Parathyroid adenoma (tissue), 2 donors: ENCODE measurements around the gene SLC44A5.

Source experiments
- H2AFZ ChIP-seq: fragments of 300-600 bp; sonication (generic); one replicate; pipeline ENCODE4 v1.7.0; 2017; ENCODE audit warnings: antibody characterized with exemption, mild to moderate bottlenecking
- H3K27ac ChIP-seq: fragments of 300-600 bp; sonication (generic); one replicate; pipeline ENCODE4 v1.7.0; 2017
- H3K27me3 ChIP-seq: fragments of 300-600 bp; sonication (generic); one replicate; pipeline ENCODE4 v1.7.0; 2017; ENCODE audit warnings: low read length; ENCODE audit not compliant: control insufficient read depth, insufficient read depth
- H3K36me3 ChIP-seq: fragments of 300-600 bp; sonication (generic); one replicate; pipeline ENCODE4 v1.7.0; 2017; ENCODE audit warnings: low read length; ENCODE audit not compliant: control insufficient read depth, insufficient read depth
- H3K4me1 ChIP-seq: fragments of 300-600 bp; sonication (generic); one replicate; pipeline ENCODE4 v1.7.0; 2017; ENCODE audit warnings: control low read depth
- H3K4me2 ChIP-seq: fragments of 300-600 bp; sonication (generic); one replicate; pipeline ENCODE4 v1.7.0; 2017; ENCODE audit warnings: low read length
- H3K4me3 ChIP-seq: fragments of 300-600 bp; sonication (generic); one replicate; pipeline ENCODE4 v1.7.0; 2017; ENCODE audit warnings: low read depth, low read length
- H3K79me2 ChIP-seq: fragments of 300-600 bp; sonication (generic); one replicate; pipeline ENCODE4 v1.7.0; 2017; ENCODE audit warnings: control low read depth
- H3K9ac ChIP-seq: fragments of 300-600 bp; sonication (generic); one replicate; pipeline ENCODE4 v1.7.0; 2017; ENCODE audit warnings: mild to moderate bottlenecking
- H3K9me3 ChIP-seq: fragments of 300-600 bp; sonication (generic); one replicate; pipeline ENCODE4 v1.7.0; 2017; ENCODE audit warnings: low read length; ENCODE audit not compliant: control insufficient read depth
- TF ChIP-seq, protein P1 (sequence below): fragments of 300-600 bp; sonication (generic); IDR thresholded peaks from one replicate; pipeline ENCODE4 v1.7.0; 2017; ENCODE audit warnings: antibody characterized with exemption, mild to moderate bottlenecking
- donor health status: primary hyperparathyroidism.

The SLC44A5 gene

DNA sequence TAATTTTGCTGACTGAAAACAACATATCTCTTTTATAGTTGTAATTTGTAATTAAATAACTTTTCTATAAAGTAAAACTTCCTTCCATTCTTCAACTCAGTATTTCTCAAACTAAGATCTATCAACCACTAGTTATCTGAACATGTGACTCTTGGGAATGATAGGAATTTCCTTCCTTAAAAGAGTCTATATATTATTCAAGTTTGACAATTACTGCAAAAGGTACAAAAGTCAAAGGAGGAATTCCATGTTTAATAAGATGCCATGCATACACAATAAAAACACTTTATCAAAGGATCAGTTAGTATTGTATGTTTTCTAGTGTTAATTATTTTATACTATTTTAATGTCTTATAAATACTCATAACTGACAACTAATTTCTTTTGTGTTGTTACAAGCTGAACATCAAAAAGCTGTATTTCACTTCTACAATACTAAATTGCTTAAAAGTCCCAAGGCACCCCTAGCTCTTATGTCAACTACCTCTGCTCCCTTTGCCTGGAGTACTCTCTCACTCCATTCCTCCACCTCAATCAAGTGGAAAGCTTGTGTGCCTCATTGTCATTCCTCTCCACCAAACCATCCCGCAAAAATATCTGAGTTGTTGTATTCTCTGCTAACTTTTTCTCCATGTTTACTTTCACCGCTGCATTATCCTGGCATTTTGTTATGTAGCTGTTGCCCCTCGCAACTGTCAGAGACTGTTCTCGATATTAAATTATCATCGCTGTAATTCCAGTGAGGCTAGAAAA lies 67.9 kb downstream of the SLC44A5 start:
- no peaks in the 10 kb centered on the region for H3K9me3 ChIP-seq
- no peaks in the 10 kb centered on the region for H3K79me2 ChIP-seq
- no peaks in the 10 kb centered on the region for H3K4me1 ChIP-seq
- no peak overlapping the region for H3K4me2 ChIP-seq
- no peak overlapping the region for H3K9ac ChIP-seq
- H3K4me3 ChIP-seq = no peak overlapping the region
- TF ChIP-seq, protein P1, sequence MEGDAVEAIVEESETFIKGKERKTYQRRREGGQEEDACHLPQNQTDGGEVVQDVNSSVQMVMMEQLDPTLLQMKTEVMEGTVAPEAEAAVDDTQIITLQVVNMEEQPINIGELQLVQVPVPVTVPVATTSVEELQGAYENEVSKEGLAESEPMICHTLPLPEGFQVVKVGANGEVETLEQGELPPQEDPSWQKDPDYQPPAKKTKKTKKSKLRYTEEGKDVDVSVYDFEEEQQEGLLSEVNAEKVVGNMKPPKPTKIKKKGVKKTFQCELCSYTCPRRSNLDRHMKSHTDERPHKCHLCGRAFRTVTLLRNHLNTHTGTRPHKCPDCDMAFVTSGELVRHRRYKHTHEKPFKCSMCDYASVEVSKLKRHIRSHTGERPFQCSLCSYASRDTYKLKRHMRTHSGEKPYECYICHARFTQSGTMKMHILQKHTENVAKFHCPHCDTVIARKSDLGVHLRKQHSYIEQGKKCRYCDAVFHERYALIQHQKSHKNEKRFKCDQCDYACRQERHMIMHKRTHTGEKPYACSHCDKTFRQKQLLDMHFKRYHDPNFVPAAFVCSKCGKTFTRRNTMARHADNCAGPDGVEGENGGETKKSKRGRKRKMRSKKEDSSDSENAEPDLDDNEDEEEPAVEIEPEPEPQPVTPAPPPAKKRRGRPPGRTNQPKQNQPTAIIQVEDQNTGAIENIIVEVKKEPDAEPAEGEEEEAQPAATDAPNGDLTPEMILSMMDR = no peak
- no peak overlapping the region for H2AFZ ChIP-seq
- H3K27ac ChIP-seq = no peak overlapping the region
- no peaks in the 10 kb centered on the region for H3K27me3 ChIP-seq
- H3K36me3 ChIP-seq = no peaks in the 10 kb centered on the region

DNA sequence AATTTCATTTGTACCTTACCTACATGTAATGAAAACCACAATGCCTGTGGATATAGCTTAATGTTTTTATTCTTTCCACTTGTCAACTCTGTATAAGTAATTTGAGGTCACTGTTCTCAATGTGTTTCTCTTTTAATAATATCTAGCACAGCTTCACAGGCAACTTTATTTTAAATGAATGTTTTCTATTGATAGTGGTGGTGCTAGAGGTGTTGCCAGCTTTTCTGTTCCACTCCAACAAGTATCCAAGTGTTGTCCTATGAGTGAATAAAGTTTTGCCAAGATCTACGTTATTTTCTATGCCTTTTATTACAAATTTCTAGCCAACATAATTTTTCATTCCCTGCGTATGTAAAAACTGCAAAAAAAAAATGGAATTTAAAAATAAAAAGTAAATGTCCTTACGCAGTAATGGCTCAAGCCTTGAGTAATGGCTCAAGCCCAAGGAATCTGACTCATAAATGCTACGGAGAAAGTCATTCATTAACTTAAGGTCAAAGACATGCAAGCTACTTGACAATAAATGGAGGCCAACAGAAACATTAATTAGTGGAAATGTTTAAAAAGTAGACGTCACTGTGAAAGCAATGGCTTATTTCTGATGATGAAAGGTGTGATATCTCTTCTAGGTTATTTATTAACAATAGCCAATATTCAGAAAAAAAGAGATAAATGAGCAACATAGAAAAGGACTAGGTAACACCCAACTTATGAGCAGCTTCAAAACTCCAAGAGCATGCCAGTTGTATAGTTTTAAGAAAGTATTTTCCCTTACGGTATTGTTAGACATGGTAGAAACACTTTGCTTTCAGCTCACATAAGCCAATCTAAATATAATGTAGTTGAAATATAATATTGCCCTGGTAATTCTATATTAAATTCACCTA lies 71.4 kb downstream of the SLC44A5 start:
- no peak overlapping the region for H2AFZ ChIP-seq
- H3K9me3 ChIP-seq = no peaks in the 10 kb centered on the region
- H3K9ac ChIP-seq = no peak overlapping the region
- H3K4me1 ChIP-seq = no peaks in the 10 kb centered on the region
- H3K27ac ChIP-seq = no peak overlapping the region
- no peaks in the 10 kb centered on the region for H3K79me2 ChIP-seq
- no peak overlapping the region for H3K4me3 ChIP-seq
- H3K4me2 ChIP-seq = no peak overlapping the region
- TF ChIP-seq, protein P1 = no peak
- H3K27me3 ChIP-seq = no peaks in the 10 kb centered on the region
- no peaks in the 10 kb centered on the region for H3K36me3 ChIP-seq

DNA sequence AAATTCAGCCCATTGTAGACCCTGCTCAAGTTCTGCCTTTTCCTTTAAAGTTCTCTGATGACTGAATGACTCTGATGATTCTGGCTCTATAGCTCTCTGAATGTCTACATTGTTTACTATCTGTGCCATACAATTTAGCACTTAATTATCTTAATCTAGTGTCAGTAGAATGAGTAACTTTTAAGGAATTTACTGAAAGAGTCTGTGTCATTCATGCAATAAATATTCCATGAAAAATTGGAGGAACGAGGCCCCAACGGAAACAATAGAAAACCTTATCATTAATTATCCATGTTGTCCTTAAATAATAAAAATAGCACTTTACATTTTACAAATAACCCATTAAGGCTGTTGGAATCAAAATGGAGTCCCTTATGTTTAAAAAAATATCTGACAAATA lies 77.8 kb downstream of the SLC44A5 start:
- H3K4me2 ChIP-seq = no peak overlapping the region
- H3K9me3 ChIP-seq = no peaks in the 10 kb centered on the region
- H3K79me2 ChIP-seq = no peaks in the 10 kb centered on the region
- H3K9ac ChIP-seq = no peak overlapping the region
- TF ChIP-seq, protein P1 = no peak
- H3K27me3 ChIP-seq = no peaks in the 10 kb centered on the region
- H3K4me3 ChIP-seq = no peak overlapping the region
- no peak overlapping the region for H3K27ac ChIP-seq
- no peaks in the 10 kb centered on the region for H3K36me3 ChIP-seq
- no peaks in the 10 kb centered on the region for H3K4me1 ChIP-seq
- H2AFZ ChIP-seq = no peak overlapping the region

DNA sequence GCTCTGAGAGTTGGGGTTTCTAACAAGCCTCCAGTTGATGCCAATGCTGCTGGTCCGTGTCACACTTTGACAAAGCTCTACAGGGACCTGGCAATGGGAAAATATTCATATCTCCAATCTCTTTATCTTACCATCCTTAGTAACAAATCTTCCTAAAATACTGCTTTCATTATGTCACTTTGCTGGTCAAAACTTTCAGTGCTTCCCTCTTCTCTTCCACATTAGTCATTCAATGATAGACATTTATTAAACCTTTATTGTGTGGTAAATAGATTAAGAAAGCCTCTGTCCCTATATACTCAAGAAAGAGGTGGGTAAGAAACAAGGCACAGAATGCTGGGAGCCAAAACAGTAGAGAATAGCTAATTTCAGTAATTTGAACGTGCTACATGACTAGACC lies 79.3 kb downstream of the SLC44A5 start:
- Histone ChIP-seq H3K36me3 (no peaks in the 10 kb centered on the region), H3K27ac (no peak overlapping the region), H3K27me3 (no peaks in the 10 kb centered on the region), H2AFZ (no peak overlapping the region), H3K4me2 (no peak overlapping the region), H3K4me1 (no peaks in the 10 kb centered on the region), H3K9me3 (no peaks in the 10 kb centered on the region), H3K4me3 (no peak overlapping the region), H3K79me2 (no peaks in the 10 kb centered on the region), H3K9ac (no peak overlapping the region)
- TF ChIP-seq, protein P1 = no peak
